Liver (tissue), 9 donors: ENCODE data around the gene DDB1. TPM values are rescaled to one million over a fixed set of nuclear protein-coding genes. Genes with fewer than 3 reads are reported as not detected.
A peak's percentile ranks its signal among the peaks of the same experiment; 100 is the strongest.

Experiments used
- DNase-seq: peaks from one replicate; pipeline ENCODE4 v3.0.0-alpha.2; 2017; ENCODE audit warnings: low spot score
- H3K27ac ChIP-seq, 2 donors: one replicate each; pipeline ENCODE4 v1.7.0; 2013; ENCODE audit warnings: inconsistent platforms in 2 of 2, low read length in 2 of 2, control low read depth in 1 of 2, low read depth in 1 of 2, mild to moderate bottlenecking in 1 of 2
- H3K27me3 ChIP-seq, 4 donors: one replicate each; pipeline versions ENCODE4 v1.6.1 to v1.7.0; 2013; ENCODE audit warnings: low read length in 3 of 4, inconsistent platforms in 1 of 4, mild to moderate bottlenecking in 1 of 4, moderate library complexity in 1 of 4; ENCODE audit not compliant: control insufficient read depth in 4 of 4, insufficient read depth in 4 of 4
- H3K36me3 ChIP-seq, 4 donors: one replicate each; pipeline versions ENCODE4 v1.6.1 to v1.7.0; 2013; ENCODE audit warnings: low read length in 3 of 4, mild to moderate bottlenecking in 3 of 4, low read depth in 1 of 4, moderate library complexity in 1 of 4; ENCODE audit not compliant: control insufficient read depth in 4 of 4, insufficient read depth in 3 of 4
- H3K4me1 ChIP-seq, 4 donors: one replicate each; pipeline versions ENCODE4 v1.6.1 to v1.7.0; 2013; ENCODE audit warnings: low read length in 3 of 4, mild to moderate bottlenecking in 3 of 4, moderate library complexity in 1 of 4; ENCODE audit not compliant: control insufficient read depth in 4 of 4, insufficient read depth in 4 of 4
- H3K4me3 ChIP-seq, 3 donors: one replicate each; pipeline versions ENCODE4 v1.6.1 to v1.7.0; 2013; ENCODE audit warnings: low read length in 3 of 3, control low read depth in 1 of 3, low read depth in 1 of 3, mild to moderate bottlenecking in 1 of 3
- H3K9ac ChIP-seq, 2 donors: one replicate each; pipeline ENCODE4 v1.7.0; 2013; ENCODE audit warnings: low read length in 2 of 2, mild to moderate bottlenecking in 2 of 2, moderate library complexity in 2 of 2, control low read depth in 1 of 2, low read depth in 1 of 2
- H3K9me3 ChIP-seq, 4 donors: one replicate each; pipeline versions ENCODE4 v1.6.1 to v1.7.0; 2013; ENCODE audit warnings: low read length in 3 of 4; ENCODE audit not compliant: control insufficient read depth in 4 of 4
- ATF3 ChIP-seq: IDR thresholded peaks from 2 replicates; pipeline ENCODE4 v1.6.1; 2016; ENCODE audit warnings: antibody characterized with exemption
- EGR1 ChIP-seq, 2 donors: IDR thresholded peaks; 2 replicates each; pipeline ENCODE4 v1.6.1; 2016 to 2018; ENCODE audit warnings: antibody characterized with exemption in 2 of 2, low read depth in 2 of 2
- FOXA2 ChIP-seq: IDR thresholded peaks from 2 replicates; pipeline ENCODE4 v1.6.1; 2016; ENCODE audit warnings: antibody characterized with exemption
- HNF4A ChIP-seq, 2 donors: conservative IDR thresholded peaks; 2 replicates each; pipeline ENCODE4 v1.6.1; 2016; ENCODE audit warnings: antibody characterized with exemption in 2 of 2, mild to moderate bottlenecking in 2 of 2
- HNF4G ChIP-seq: IDR thresholded peaks from 2 replicates; pipeline ENCODE4 v1.6.1; 2016; ENCODE audit warnings: antibody characterized with exemption
- JUND ChIP-seq, 2 donors: IDR thresholded peaks; 2 replicates each; pipeline ENCODE4 v1.6.1; 2016; ENCODE audit warnings: antibody characterized with exemption in 2 of 2
- MAX ChIP-seq: IDR thresholded peaks from 2 replicates; pipeline ENCODE4 v1.6.1; 2016; ENCODE audit warnings: antibody characterized with exemption
- NR2F2 ChIP-seq: IDR thresholded peaks from 2 replicates; pipeline ENCODE4 v1.6.1; 2016; ENCODE audit warnings: antibody characterized with exemption
- RAD21 ChIP-seq, 2 donors: IDR thresholded peaks; 2 replicates each; pipeline ENCODE4 v1.6.1; 2016; ENCODE audit warnings: antibody characterized with exemption in 2 of 2, mild to moderate bottlenecking in 2 of 2
- REST ChIP-seq: IDR thresholded peaks from 2 replicates; pipeline ENCODE4 v1.6.1; 2016; ENCODE audit warnings: antibody characterized with exemption, mild to moderate bottlenecking
- RXRA ChIP-seq, 2 donors: IDR thresholded peaks; 2 replicates each; pipeline ENCODE4 v1.6.1; 2017 to 2018; ENCODE audit warnings: antibody characterized with exemption in 2 of 2, mild to moderate bottlenecking in 1 of 2
- SP1 ChIP-seq: IDR thresholded peaks from 2 replicates; pipeline ENCODE4 v1.6.1; 2018; ENCODE audit warnings: antibody characterized with exemption, mild to moderate bottlenecking
- YY1 ChIP-seq: IDR thresholded peaks from 2 replicates; pipeline ENCODE4 v1.6.1; 2016; ENCODE audit warnings: antibody characterized with exemption, mild to moderate bottlenecking
- ZBTB33 ChIP-seq: IDR thresholded peaks from 2 replicates; pipeline ENCODE4 v1.6.1; 2016; ENCODE audit warnings: antibody characterized with exemption
- WGBS: extraction: QIAGEN DNeasy Blood & Tissue Kit; methylation state at CpG from one replicate; pipeline ENCODE4 v1.1.7; 2013; 5-methylcytosine and 5-hydroxymethylcytosine counted together
- polyA plus RNA-seq, 2 donors: library from polyadenylated mRNA; stranded (reverse) in 1 of 2; unstranded in 1 of 2; fragments of 200-250 nt in 1 of 2; fragments of >200 nt in 1 of 2; fragmentation: Nextera tagmentation in 1 of 2; extraction: Ambion mirVana in 1 of 2; gene quantifications; one replicate each; pipeline versions ENCODE4 v1.2.1 to v1.2.3, GENCODE V29; 2013 to 2015
- total RNA-seq, 2 donors: library from RNA; depleted of rRNA; stranded (reverse); fragments of >200 nt; gene quantifications; one replicate each; pipeline ENCODE4 v1.2.3, GENCODE V29; 2014
- donor health status: healthy.
- donor health status: healthy.
- donor health status: healthy.
- donor health status: healthy.
- donor health status: healthy.

Gene DDB1
- total and polyA plus RNA-seq, 4 donors: 37.5 to 146 (median 88.9) TPM

- Histone ChIP-seq H3K27me3 (no peaks in the 10 kb centered on the region), H3K9me3 (no peaks in the 10 kb centered on the region), H3K4me3 (no peak overlapping the region), H3K36me3 (peaks cover 10 to 35% (median 29%) of the 10 kb centered on the region in 4 donors), H3K9ac (no peak overlapping the region), H3K27ac (peak overlapping the region in 1 of 2 donors; percentile 17), H3K4me1 (peaks cover 3 to 43% (median 27%) of the 10 kb centered on the region in 4 donors)
- 47% methylated on average over 5 of the region's 5 CpGs for WGBS
- no peak for TF ChIP-seq ATF3
- TF ChIP-seq EGR1 (IDR thresholded peaks at IDR 0.05; ENCODE audit: low read depth in 2 of 2): no peak
- no peak for TF ChIP-seq MAX
- no peak for TF ChIP-seq HNF4G
- TF ChIP-seq HNF4A (conservative IDR thresholded peaks at IDR 0.05): peak in 1 of 2 donors; percentile 22
- peak in 1 of 2 donors; percentile 29 for TF ChIP-seq RXRA (IDR thresholded peaks at IDR 0.05)
- DNase-seq: no peak
These were observed 35.2 kb downstream of the DDB1 start for GRCh38 chr11:61297746-61298145.

- TF ChIP-seq HNF4A (conservative IDR thresholded peaks at IDR 0.05): no peak
- TF ChIP-seq ZBTB33: no peak
- no peak for TF ChIP-seq REST
- TF ChIP-seq JUND (IDR thresholded peaks at IDR 0.05): no peak
- TF ChIP-seq MAX: no peak
- no peak for TF ChIP-seq SP1
- TF ChIP-seq FOXA2: no peak
- no peak for TF ChIP-seq RAD21 (IDR thresholded peaks at IDR 0.05)
- Histone ChIP-seq H3K4me1 (peaks cover 3 to 43% (median 27%) of the 10 kb centered on the region in 4 donors), H3K4me3 (no peak overlapping the region), H3K27me3 (no peaks in the 10 kb centered on the region), H3K27ac (no peak overlapping the region), H3K36me3 (peaks cover 6 to 31% (median 25%) of the 10 kb centered on the region in 4 donors), H3K9me3 (no peaks in the 10 kb centered on the region), H3K9ac (no peak overlapping the region)
- WGBS: 72% methylated on average over 1 of the region's 1 CpG
- no peak for DNase-seq
These were observed 35.6 kb downstream of the DDB1 start for GRCh38 chr11:61297341-61297740.

GRCh38 chr11:61295596-61295926 lies 37.3 kb downstream of the DDB1 start:
- Histone ChIP-seq H3K27ac (peak overlapping the region in 1 of 2 donors; percentile 74), H3K4me3 (peak overlapping the region in 2 of 3 donors; percentile 65 to 78), H3K4me1 (peaks cover 3 to 43% (median 27%) of the 10 kb centered on the region in 4 donors), H3K27me3 (no peaks in the 10 kb centered on the region), H3K9ac (peak overlapping the region; percentile 24 to 62), H3K9me3 (no peaks in the 10 kb centered on the region), H3K36me3 (peaks cover under 1 to 13% (median 9%) of the 10 kb centered on the region in 4 donors)
- DNase-seq: no peak
- 37% methylated on average over 12 of the region's 12 CpGs for WGBS
- no peak for TF ChIP-seq YY1
- no peak for TF ChIP-seq NR2F2
